Measurements from ENCODE around the gene GPR183.

GPR183 gene

DNA sequence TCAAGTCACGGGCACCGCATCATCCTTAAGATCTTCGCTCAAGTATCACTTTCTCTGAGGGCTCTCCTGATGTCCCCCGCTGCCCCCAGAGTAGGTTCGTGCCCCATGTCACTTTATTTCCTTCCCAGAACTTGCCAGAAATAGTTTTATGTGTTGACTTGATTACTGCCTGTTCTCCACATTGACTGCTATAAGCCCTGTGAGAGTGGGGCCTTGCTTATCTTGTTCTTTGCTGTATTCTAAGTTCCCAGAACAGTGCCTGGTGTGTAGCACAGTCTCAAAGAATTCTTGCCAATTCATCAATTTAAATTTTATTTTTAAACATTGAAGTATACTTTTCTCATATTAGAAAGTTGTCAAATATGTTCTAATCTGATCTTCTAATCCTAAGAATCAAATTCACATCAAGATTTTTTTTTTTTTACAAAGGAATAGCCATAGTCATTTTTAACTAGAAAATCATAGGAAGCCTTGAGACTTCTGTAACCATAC, 32.1 kb upstream of the GPR183 start:
- no peak for DNase-seq

DNA sequence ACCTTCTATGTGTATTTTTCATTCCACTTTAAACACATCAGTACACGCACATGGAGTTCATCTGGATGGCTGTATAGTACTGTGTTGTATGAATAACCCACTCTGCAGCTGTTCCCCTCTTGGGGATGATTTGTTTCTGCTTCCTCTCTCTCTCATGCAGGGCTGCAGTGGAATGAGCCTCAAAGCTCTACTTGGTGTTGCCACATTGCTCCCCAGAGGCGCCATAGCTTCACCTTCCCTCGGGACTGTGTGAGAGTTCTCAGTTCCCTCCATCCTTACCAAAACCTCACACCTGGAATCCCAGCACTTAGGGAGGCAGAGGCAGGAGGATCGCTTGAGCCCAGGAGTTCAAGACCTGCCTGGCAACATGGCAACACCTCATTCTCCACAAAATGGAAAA, 28.4 kb upstream of the GPR183 start:
- no peak for DNase-seq

DNA sequence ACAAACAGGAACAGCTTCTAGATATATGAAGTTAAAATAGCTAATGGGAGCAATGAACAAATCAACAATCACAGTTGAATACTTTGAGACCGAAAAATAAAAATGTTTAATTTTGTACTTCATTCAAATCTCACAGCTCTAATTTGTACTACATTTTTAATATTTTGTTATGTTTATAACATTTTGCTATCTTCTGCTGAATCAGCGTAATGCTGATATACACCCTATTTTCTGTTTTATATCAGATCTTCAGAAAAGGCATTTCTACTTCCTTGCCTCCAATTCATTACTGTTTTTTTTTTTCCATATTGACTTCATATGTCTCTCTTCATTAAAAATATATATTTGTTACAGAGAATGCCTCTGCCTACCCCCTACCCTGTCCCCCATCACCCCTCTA, 27.9 kb upstream of the GPR183 start:
- DNase-seq = no peak

DNA sequence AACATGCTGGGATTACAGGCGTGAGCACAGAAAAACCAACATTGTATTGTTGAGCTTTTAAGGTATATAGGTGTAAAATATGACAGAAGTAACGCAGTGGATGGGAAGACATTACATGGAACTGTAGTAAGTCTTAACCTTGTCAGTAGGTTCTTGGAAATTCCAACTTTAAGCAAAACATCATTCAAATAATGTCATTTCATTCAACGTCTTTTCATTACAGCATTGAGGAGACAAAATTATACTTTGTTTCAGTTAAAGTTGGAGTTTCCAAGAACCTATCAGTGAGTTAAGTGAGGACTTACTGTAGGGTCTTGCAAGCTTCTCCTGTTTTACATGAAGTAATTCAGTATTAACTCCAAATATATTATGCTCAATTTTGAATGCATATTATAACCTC, 27.0 kb upstream of the GPR183 start:
- no peak for DNase-seq

DNA sequence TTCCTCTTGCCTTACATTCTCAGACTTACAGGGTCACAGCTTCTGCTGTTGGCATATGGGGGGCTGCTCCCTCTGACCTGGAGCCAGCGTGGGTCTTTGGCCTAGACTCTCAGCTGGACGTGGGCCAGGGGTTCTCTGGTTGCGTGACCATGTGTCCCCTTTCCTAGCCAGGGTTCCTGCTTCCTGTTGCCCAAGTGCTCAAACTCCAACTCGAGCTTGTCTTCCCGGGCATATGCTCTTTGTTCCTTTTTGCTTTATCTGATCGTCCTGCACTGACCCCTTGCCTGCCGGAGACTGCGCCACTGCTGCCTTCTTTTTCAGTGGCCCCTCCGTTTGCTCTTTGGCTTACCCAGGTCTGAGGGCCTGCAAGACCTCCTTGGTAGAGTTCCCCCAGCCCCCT, 25.3 kb upstream of the GPR183 start:
- DNase-seq = no peak

DNA sequence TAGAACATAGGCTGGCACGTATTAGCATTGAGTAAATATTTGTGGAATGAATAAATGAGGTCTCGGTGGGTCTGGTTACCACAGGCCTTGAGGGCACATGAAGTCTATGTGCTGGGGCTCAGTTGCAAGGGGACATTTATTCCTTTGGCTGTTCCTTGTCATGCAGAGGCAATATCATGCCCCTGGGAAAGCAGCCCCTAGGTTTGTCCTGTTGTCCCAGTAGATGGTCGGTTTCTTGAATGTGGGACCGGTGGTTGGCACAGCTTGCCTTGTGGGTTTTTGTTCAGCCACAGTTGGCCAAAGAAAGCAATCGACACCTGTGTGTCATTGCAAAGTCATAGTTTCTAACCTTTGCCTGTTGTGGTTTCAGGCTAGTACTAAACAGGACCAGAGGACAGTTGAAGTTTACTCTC, 24.7 kb upstream of the GPR183 start:
- peak; percentile 60 for DNase-seq

DNA sequence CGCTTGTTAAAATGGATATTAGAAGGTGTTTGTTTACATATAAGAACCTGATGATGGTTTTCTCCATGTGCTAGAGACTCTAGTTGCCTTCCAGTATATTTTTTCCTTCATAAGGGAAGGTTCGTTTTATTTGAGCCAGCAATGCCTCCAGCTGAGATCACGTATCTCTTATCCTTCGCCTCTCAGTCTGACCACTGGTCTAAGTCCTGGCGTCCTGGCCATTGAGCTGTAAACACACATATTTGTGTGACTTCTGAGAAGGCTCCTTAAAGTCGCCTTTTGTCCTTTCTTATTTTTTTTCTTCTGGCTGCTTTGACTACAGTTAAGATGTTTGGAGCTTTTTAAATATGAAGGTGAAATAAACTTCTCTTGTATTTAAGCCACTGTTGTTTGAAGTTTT, 23.7 kb upstream of the GPR183 start:
- no peak for DNase-seq

DNA sequence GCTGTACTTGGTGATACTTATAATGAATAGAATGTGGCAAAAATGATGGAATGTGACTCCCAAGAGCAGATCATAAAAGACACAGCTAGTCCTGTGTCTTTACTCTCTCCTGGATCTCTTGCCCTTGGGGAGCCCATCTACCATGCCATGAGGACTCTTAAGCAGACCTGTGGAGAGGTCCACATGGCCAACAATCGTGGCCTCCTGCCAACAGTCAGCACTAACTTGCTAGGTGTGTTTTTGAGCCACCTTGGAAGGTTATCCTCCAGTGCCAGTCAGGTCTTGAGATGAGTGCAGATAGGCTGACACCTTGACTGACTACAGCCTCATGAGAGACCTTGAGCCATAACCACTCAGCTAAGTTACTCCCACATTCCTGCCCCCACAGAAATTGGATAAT, 22.3 kb upstream of the GPR183 start:
- DNase-seq = no peak

DNA sequence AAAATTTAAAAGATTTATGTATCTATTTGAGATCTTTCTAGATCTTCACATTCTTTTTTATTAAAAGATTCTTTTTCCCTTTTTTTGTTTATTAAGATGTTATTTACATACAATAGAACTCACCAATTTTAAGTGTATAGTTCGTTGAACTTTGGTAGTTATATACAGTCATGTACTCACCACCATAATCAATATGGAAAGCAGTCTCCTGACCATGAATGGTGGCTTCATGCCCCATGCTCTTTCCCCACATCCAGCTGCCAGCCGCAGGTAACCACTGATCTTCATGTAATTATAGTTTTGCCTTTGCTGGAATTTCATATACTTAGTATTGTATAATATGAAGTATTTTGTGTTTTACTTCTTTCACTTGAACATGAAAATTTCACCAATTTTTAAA, 20.6 kb upstream of the GPR183 start:
- DNase-seq = no peak

DNA sequence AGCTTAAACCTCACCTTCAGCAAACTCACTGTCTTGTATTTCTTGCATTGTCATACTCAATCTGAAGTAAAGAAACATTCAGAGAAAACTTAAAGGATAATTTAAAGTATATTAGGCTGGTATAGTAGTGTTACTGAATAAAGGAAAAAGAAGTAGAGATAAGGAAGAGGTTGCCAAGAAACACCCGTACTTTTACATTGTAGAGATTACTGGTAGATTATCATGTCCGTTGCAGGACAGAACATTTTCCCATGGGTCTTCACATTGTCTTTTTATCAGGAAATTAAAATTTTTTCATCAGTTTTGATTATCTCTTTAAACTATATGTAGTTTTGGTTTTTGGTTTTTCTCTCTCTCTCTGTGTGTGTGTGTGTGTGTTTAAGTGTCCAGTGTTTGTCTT, 19.9 kb upstream of the GPR183 start:
- no peak for DNase-seq

DNA sequence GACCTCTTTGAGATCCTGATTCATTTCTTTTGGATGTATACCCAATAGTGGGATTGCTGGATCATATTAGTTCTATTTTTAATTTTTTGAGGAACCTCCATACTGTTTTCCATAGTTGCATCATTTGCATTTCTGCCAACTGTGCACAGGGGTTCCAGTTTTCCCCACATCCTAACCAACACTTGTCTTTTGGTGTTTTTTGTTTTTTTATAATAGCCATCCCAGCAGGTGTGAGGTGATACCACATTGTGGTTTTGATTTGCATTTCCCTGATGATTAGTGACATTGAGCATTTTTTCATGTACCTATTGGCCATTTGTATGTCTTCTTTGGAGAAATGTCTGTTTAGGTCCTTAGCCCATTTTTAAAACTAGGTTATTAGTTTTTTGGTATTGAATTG, 18.8 kb upstream of the GPR183 start:
- no peak for DNase-seq

DNA sequence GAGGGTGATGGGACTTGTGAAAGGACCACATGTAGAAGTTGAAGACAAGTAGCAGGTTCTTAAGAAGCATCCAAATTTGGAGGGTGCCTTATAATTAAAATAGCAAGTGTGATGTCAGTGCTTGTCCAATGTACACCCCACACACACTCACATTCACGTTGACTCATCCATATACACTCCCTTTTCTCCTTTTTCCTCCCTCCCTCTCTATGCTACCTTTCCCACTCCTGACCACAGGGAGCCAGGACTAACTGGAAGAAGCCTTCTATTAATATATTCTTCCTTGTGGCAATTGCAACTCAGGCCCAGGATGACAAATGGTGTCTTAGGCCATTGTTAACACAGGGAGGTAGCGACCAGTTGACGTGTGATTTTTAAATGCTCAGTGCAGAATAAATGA, 16.3 kb upstream of the GPR183 start:
- no peak for DNase-seq

DNA sequence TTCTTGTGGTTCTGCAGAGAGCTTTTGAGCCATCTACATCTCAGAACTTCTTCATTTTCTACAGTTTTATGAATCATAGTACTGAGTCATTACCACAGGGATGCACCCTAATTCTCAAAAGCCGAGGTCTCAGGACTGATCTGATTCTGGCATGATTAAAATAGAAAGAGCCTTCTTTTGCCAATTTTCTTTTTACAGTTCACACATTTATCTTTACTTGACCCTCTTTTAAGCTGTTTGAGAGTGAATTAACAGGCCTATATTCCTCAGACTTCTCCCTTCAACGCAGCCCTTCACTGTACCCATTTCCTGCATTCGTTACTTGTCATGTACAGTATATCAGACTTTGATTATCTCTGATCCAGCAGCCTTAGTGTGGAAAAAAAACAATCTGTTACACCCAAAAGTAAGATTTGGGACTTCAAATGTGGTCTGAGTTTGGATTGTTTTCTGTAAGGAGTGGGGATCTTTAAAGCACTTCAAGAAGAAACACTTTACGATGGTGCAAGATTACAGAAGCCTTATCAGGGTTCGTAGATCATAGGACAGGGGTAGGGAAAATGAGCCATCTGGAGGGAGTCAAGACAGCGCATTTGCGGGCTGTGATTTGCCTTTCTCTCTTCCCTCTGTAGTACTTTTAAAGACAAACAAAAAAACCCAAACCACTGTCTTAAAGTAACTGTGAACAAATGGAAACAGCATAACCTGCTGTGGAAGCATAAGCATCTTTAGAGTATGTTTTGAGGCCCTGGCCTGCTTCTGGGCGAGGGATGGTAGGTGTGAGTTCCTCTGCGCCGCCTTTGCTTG, 15.3 kb upstream of the GPR183 start:
- peak; percentile 93 for DNase-seq

DNA sequence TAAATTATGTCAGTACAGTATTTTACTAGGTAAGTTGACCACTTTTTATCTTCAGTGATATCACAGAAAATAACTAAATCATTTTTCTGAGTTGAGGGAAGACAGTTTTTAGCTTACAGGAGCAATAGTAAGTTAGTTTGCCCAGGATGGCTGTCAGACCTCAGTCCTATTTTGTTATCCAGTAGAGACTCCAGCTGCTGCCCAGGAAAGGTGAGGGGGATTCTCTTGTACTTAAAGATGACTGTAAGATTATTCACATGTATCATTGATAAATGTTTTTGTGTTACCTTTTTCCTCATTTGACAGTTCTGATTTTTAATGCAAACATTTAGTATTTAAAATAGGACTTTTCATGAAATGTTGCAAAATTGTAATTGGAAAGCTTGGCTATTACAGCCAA, 14.5 kb upstream of the GPR183 start:
- DNase-seq = no peak

DNA sequence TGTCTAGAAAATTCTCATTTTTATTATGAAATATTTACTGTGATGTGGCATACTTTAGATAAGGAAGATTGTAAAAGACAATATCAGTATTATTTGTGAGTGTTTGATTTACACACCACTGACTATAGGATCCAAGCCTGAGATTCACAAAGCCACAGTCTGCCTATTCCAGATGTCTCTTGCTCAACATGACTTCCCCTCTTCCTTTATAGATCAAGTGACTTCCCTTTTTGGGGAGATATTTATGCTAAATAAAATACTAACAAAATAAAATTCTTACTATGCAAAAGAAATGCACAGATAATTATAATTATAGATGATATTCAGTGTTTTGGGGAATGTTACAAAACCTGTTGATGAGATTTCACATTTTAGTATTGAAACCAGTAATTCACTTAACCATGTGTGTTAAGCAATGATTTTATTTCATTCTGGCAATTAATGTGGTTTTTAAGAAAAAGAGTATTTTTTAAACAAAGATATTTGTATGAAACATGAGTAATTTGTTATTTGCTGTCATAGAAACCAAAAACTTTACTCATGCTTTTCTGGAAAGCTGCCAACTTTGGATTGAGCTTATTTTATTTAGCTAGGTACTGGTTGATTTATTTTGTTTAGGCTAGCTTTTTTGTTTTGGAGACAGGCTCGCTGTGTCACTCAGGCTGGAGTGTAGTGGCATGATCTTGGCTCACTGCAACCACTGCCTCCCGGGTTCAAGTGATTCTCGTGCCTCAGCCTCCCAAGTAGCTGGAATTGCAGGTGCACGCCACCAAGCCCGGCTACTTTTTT, 13.7 kb upstream of the GPR183 start:
- peak; percentile 60 for DNase-seq

DNA sequence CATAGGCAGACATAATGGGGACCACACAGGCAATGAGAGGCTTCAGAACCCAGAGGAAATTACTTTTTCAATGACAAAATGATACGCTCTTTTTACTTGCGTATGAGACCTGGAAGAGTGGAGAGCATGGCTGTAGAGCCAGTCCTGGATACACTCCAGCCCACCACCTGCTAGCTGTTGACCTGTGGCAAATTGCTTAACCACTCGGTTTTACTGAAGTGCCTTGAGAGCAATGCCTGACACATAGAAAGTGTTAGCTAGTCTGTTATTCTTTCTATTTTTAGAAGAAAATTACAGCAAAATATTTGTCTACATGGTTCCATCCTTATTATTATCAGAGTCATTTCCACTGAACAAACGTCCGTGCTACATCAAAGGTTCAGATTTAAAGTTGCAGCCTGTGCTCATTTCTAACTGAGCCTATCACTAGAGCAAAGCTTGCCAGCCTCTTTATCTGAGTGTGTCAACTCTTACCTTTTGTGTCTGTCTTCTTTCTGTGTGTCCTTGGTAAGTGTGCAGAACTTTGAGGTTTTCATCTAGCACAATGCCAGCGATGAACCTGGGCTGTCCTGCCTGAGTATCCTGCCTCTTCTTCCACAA, 9.6 kb upstream of the GPR183 start:
- DNase-seq = no peak

DNA sequence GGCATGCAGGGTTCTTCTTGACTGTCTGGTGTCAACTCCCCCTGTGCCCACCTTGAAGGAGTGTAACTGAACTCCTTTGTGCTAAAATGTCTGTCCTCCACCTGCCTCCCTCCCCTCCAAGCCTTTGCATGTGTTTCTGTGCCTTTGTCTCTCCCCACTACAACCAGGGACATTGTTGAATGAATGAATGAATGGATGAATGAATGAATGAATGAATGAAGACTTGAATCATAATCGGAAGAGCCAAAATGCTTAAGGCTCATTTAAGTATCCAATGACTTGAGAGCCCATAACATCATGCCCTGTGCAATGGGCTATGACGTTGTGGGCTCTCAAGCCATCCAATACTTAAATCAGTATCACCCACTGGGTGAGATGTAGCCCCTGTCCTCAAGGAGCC, 9.0 kb upstream of the GPR183 start:
- no peak for DNase-seq

DNA sequence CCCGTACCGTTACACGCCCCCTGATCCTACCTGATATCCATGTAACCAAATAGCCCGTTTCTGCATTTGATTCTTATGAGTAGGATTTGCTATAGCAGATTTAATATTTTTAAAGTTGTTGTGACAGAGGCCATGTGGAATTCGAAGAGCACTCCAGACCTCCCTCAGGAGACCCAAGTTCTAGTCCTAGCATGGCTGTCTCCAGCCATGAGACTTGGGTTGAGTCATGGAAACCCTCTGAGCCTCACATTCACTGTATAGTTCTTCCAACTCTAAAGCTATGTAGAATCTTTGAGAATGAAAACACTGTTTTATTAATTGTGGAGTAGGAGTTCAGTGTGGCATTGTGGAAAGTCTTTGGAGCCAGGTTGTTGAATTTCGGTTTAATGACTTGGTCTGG, 8.0 kb upstream of the GPR183 start:
- no peak for DNase-seq

DNA sequence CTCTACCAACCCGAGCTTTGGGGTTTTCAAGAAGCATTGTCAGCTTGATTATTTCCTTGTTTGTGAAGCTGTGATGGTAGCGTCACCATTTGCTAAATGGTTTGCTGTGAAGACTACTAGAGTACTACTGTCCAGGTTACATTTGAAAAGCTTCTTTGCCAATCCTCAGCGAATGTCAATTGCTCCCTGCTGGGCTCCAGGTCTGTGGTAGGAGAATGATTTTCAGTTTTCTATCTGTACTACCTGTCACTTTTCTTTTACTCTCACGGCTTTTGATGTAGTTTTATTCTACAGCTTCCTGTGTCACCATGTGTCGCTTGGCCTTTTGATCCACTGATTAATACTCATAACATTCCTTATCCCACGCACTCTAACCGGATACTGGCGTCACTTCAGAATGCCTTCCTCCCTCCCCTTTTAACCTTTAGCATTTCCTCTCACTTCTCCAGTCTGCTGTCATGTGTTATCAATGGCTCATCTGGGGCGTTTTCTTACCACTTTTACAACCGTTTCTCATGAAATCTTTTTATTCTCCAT, 7.5 kb upstream of the GPR183 start:
- DNase-seq = peak; percentile 89

DNA sequence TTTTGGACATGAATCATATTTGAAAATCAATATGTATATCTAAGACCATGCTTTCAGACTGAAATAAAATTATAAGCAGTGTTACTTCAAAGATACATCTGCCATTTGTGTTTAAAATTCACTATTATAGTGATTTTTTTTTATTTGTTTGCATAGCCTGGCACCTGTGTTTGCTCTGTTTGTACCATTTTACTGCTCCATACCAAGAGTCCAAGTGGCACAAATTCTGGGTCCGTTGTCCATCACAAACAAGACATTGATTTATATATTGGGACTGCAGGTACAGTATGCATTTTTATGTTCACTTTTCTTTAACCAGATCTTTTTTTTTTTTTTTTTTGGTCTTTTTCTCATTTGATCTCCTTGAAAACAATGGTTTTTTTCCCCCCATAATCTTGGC, 6.7 kb upstream of the GPR183 start:
- DNase-seq = no peak

DNA sequence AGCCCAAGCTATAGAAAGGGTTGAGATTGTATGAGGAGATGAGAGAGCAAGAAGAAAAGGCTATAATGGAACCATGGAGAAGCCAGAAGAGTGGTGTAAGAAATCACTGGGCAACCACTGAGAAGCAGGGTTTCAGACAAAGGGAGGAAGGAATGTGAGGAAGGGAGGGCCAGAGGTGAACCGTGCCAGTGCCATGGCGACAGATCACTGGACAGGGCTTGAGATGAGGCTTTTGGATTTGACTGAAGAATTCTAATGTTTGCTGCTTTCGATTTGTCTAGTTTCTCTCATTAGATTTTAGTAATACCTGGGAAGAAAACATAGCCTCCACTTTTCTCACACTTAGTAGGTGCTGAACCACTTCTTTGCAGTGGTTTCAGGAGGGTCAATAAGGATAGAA, 6.3 kb upstream of the GPR183 start:
- peak; percentile 67 for DNase-seq

DNA sequence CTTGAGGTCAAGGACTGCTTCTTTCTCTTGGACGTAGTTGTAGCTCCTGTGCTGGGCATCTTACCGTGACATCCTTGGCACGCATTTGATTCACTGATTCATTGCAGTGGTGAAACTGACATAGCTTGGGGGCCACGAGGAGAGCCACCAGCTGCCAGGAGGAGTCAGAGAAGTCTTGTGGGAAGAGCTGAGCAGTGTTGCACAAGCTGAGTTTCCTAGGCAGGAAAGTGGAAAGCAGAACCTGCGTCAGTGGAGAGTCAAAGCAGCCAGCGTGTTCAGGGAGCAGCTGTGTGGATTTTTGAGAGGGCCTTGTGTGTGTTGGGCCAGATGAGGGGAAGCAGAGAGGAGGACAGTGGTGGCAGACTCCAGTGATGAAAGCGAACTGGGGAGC, 5.3 kb upstream of the GPR183 start:
- DNase-seq = no peak

DNA sequence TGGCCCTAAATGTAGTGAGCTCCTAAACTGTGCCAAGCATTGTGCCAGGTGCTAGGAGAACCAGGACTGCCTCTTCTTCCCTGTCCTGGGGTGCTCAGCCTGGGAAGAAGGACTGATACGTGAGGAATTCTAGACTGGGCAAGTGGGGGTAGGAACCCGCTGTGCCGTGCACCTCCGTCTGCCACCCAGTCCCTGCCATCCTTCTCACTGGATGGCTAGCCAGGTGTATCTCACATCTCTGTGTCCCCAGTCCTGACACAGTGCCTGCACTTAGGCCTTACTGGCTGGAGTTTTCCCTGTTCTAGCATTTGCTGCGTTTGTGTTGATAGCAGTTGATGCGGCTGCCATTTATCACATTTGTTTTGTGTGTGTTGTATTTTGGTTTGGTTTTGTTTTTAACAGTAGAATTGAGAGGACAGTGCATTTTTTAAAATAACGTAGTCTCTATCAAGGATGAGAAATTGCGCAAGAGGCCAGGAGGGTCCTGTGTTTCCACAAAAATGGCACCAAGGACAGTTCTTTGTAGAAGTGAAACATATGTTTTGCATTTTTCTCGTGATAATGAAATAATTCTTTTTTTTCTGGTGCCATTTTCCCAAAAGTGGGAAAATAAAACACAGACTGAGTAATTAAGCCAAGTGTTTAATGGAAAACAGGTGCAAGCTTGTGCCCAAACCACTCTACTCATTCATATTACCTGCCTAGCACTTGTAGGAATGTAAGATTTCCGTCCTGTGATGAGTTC, 4.7 kb upstream of the GPR183 start:
- no peak for DNase-seq
